Bronchial epithelial cell (primary cell): ENCODE results near the gene USP19. TPM values are rescaled to one million over a fixed set of nuclear protein-coding genes. Genes with fewer than 3 reads are reported as not detected.

Experiments used
- DNase-seq: peaks from one replicate; pipeline ENCODE4 v3.0.0-alpha.2; 2010; ENCODE audit warnings: low read depth
- FAIRE-seq: peaks from 2 replicates; lab custom pipeline; 2011; peaks lifted over from hg19 to GRCh38; lab: Jason Lieb, UNC
- H3K27me3 ChIP-seq: 2 replicates; pipeline ENCODE4 v1.5.1; 2011; ENCODE audit warnings: low read length; ENCODE audit not compliant: control insufficient read depth, insufficient read depth
- H3K36me3 ChIP-seq: 2 replicates; pipeline ENCODE4 v1.5.1; 2011; ENCODE audit warnings: low read length; ENCODE audit not compliant: control insufficient read depth, insufficient read depth
- H3K4me3 ChIP-seq: 2 replicates; pipeline ENCODE4 v1.5.1; 2011; ENCODE audit warnings: mild to moderate bottlenecking, low read depth, low read length, control low read depth
- CTCF ChIP-seq: IDR thresholded peaks from 2 replicates; pipeline ENCODE4 v1.5.1; 2011; ENCODE audit warnings: mild to moderate bottlenecking, moderate library complexity, low read length, control low read depth, inconsistent platforms; ENCODE audit not compliant: insufficient read depth, severe bottlenecking
- total RNA-seq: library from RNA; depleted of rRNA; stranded (reverse); fragments of >200 nt; gene quantifications from 2 replicates; pipeline ENCODE4 v1.2.1, GENCODE V29; 2014

USP19 gene
- total RNA-seq, 1 donor from 2014 or later: 39.5 TPM

- DNase-seq (no peak), FAIRE-seq (peak; percentile 43)
- no peak overlapping the region for H3K4me3 ChIP-seq
- no peak for TF ChIP-seq CTCF
- no peaks in the 10 kb centered on the region for H3K27me3 ChIP-seq
- peaks cover 6% of the 10 kb centered on the region for H3K36me3 ChIP-seq
These were observed 14.0 kb upstream of the USP19 start for GRCh38 chr3:49134471-49135265.

- FAIRE-seq (no peak), DNase-seq (peak; percentile 81)
- no peak for TF ChIP-seq CTCF
These were observed 12.8 kb upstream of the USP19 start for GRCh38 chr3:49133226-49133951.

GRCh38 chr3:49132437-49133225 lies 12.0 kb upstream of the USP19 start, which contains the start of gene LAMB2:
TSS of gene LAMB2 (minus strand) at chr3:49133050. CDS start at chr3:49132867, 183 bp downstream.
- DNase-seq (peak; percentile 51), FAIRE-seq (no peak)
- Histone ChIP-seq H3K27me3 (no peaks in the 10 kb centered on the region), H3K4me3 (peak within 1 kb of the TSS; percentile 64), H3K36me3 (peaks cover 13% of the 10 kb centered on the region)
- peak; percentile 32 for TF ChIP-seq CTCF

More at GRCh38 chr3:49133226-49133951, 12.8 kb upstream of the USP19 start:
- H3K4me3 ChIP-seq: peak overlapping the region; percentile 64
- H3K27me3 ChIP-seq: no peaks in the 10 kb centered on the region
- peaks cover 10% of the 10 kb centered on the region for H3K36me3 ChIP-seq

GRCh38 chr3:49132073-49132436 lies 11.4 kb upstream of the USP19 start:
- no peak for DNase-seq
- peak overlapping the region; percentile 64 for H3K4me3 ChIP-seq
- H3K36me3 ChIP-seq: peaks cover 13% of the 10 kb centered on the region
- no peak for TF ChIP-seq CTCF
- FAIRE-seq: no peak
- H3K27me3 ChIP-seq: no peaks in the 10 kb centered on the region

- FAIRE-seq (no peak), DNase-seq (no peak)
- no peak overlapping the region for H3K4me3 ChIP-seq
- no peak for TF ChIP-seq CTCF
- H3K27me3 ChIP-seq: no peaks in the 10 kb centered on the region
- peaks cover 13% of the 10 kb centered on the region for H3K36me3 ChIP-seq
These were observed 11.0 kb upstream of the USP19 start for GRCh38 chr3:49131576-49131975.
